H9 (cell line): ENCODE results near the gene CCDC74B. TPM values are rescaled to one million over a fixed set of nuclear protein-coding genes. Genes with fewer than 3 reads are reported as not detected.
"Not testable (repeated sequence)": the region's sequence is repeated elsewhere in the genome, so short reads cannot be mapped to it uniquely, and the experiment has no call there.

Source experiments
- DNase-seq: peaks from one replicate; pipeline ENCODE4 v3.0.0-alpha.2; 2017
- H2AFZ ChIP-seq: one replicate; pipeline ENCODE4 v1.6.1; 2013; ENCODE audit warnings: mild to moderate bottlenecking, low read length, control low read depth, moderate library complexity
- H2AK5ac ChIP-seq: 2 replicates; pipeline ENCODE4 v1.6.1; 2013; ENCODE audit warnings: low read length, control low read depth, mixed read lengths; ENCODE audit not compliant: insufficient read length
- H2BK120ac ChIP-seq: one replicate; pipeline ENCODE4 v1.6.1; 2013; ENCODE audit warnings: low read depth, mild to moderate bottlenecking, low read length, control low read depth, inconsistent platforms; ENCODE audit not compliant: poor library complexity, severe bottlenecking
- H2BK12ac ChIP-seq: 2 replicates; pipeline ENCODE4 v1.6.1; 2013; ENCODE audit warnings: low read length, control low read depth, mixed read lengths, low read depth; ENCODE audit not compliant: insufficient read length
- H2BK15ac ChIP-seq: 2 replicates; pipeline ENCODE4 v1.6.1; 2013; ENCODE audit warnings: low read depth, low read length, control low read depth
- H2BK20ac ChIP-seq: one replicate; pipeline ENCODE4 v1.6.1; 2013; ENCODE audit warnings: low read depth, mild to moderate bottlenecking, low read length, control low read depth, inconsistent platforms; ENCODE audit not compliant: poor library complexity, severe bottlenecking
- H2BK5ac ChIP-seq: 2 replicates; pipeline ENCODE4 v1.6.1; 2013; ENCODE audit warnings: low read length, control low read depth, mixed read lengths; ENCODE audit not compliant: insufficient read length
- H3K14ac ChIP-seq: 2 replicates; pipeline ENCODE4 v1.6.1; 2013; ENCODE audit warnings: low read length, control low read depth; ENCODE audit not compliant: insufficient read depth
- H3K18ac ChIP-seq: 2 replicates; pipeline ENCODE4 v1.6.1; 2013; ENCODE audit warnings: low read depth, mild to moderate bottlenecking, mixed read lengths, low read length, control low read depth; ENCODE audit not compliant: insufficient read length
- H3K23ac ChIP-seq: 2 replicates; pipeline ENCODE4 v1.6.1; 2013; ENCODE audit warnings: low read length, control low read depth, mixed read lengths, low read depth; ENCODE audit not compliant: insufficient read length
- H3K23me2 ChIP-seq: 2 replicates; pipeline ENCODE4 v1.6.1; 2013; ENCODE audit warnings: low read depth, mild to moderate bottlenecking, mixed read lengths, low read length, control low read depth; ENCODE audit not compliant: insufficient read length, poor library complexity, severe bottlenecking
- H3K27ac ChIP-seq: 2 replicates; pipeline ENCODE4 v1.5.1; 2013; ENCODE audit warnings: low read length, control low read depth, mixed read lengths, low read depth; ENCODE audit not compliant: insufficient read length
- H3K27me3 ChIP-seq: 2 replicates; pipeline ENCODE4 v1.6.1; 2013; ENCODE audit warnings: low read length, control low read depth, inconsistent platforms; ENCODE audit not compliant: insufficient read depth
- H3K4ac ChIP-seq: 2 replicates; pipeline ENCODE4 v1.6.1; 2013; ENCODE audit warnings: low read depth, mild to moderate bottlenecking, control low read depth, inconsistent platforms, low read length, moderate library complexity
- H3K4me1 ChIP-seq: 2 replicates; pipeline ENCODE4 v1.6.1; 2013; ENCODE audit warnings: low read length, control low read depth, inconsistent platforms; ENCODE audit not compliant: insufficient read depth
- H3K4me2 ChIP-seq: 2 replicates; pipeline ENCODE4 v1.6.1; 2013; ENCODE audit warnings: low read length, control low read depth, mixed read lengths; ENCODE audit not compliant: insufficient read length, insufficient read depth
- H3K56ac ChIP-seq: 2 replicates; pipeline ENCODE4 v1.6.1; 2013; ENCODE audit warnings: low read depth, mild to moderate bottlenecking, mixed read lengths, low read length, control low read depth; ENCODE audit not compliant: insufficient read length
- H3K79me1 ChIP-seq: 2 replicates; pipeline ENCODE4 v1.6.1; 2013; ENCODE audit warnings: low read depth, mild to moderate bottlenecking, moderate library complexity, low read length, control low read depth, inconsistent platforms; ENCODE audit not compliant: insufficient read depth, poor library complexity, severe bottlenecking
- H3K79me2 ChIP-seq: 2 replicates; pipeline ENCODE4 v1.6.1; 2013; ENCODE audit warnings: low read length, control low read depth, inconsistent platforms; ENCODE audit not compliant: insufficient read depth
- H3K9ac ChIP-seq: 2 replicates; pipeline ENCODE4 v1.6.1; 2013; ENCODE audit warnings: low read length, control low read depth, mixed read lengths; ENCODE audit not compliant: insufficient read length; ENCODE audit errors: extremely low read depth
- H3K9me3 ChIP-seq: one replicate; pipeline ENCODE4 v1.6.1; 2013; ENCODE audit warnings: low read depth, low read length, inconsistent platforms; ENCODE audit not compliant: control insufficient read depth
- H3T11ph ChIP-seq: one replicate; pipeline ENCODE4 v1.6.1; 2013; ENCODE audit warnings: mild to moderate bottlenecking, low read length, control low read depth, inconsistent platforms
- H4K20me1 ChIP-seq: one replicate; pipeline ENCODE4 v1.6.1; 2013; ENCODE audit not compliant: control insufficient read depth, insufficient read length, insufficient read depth
- H4K5ac ChIP-seq: 2 replicates; pipeline ENCODE4 v1.6.1; 2013; ENCODE audit warnings: low read depth, mild to moderate bottlenecking, mixed read lengths, low read length, control low read depth; ENCODE audit not compliant: insufficient read length
- H4K8ac ChIP-seq: replicated peaks from 2 replicates; pipeline ENCODE4 v1.6.1; 2013; ENCODE audit warnings: low read length, control low read depth, mixed read lengths, low read depth; ENCODE audit not compliant: insufficient read length
- H4K91ac ChIP-seq: 2 replicates; pipeline ENCODE4 v1.6.1; 2013; ENCODE audit warnings: low read depth, mild to moderate bottlenecking, moderate library complexity, mixed read lengths, low read length, control low read depth; ENCODE audit not compliant: insufficient read length
- H3K27ac Mint-ChIP-seq, 3 experiments: 2 replicates in 2 of 3; 3 replicates in 1 of 3; pipeline ENCODE4 v1.8.0; 2020 to 2021; ENCODE audit warnings: mixed read lengths in 3 of 3, mild to moderate bottlenecking in 1 of 3, moderate library complexity in 1 of 3
- H3K27me3 Mint-ChIP-seq: 2 replicates; pipeline ENCODE4 v1.8.0; 2021; ENCODE audit warnings: low read depth, mild to moderate bottlenecking, moderate library complexity, mixed read lengths
- H3K36me3 Mint-ChIP-seq, 3 experiments: 2 replicates in 2 of 3; 3 replicates in 1 of 3; pipeline ENCODE4 v1.8.0; 2020 to 2021; ENCODE audit warnings: low read depth in 3 of 3, mixed read lengths in 3 of 3; ENCODE audit not compliant: insufficient read depth in 1 of 3
- H3K4me1 Mint-ChIP-seq, 2 experiments: 2 replicates each; pipeline ENCODE4 v1.8.0; 2020; ENCODE audit warnings: mixed read lengths in 2 of 2
- H3K4me3 Mint-ChIP-seq, 2 experiments: 2 replicates in 1 of 2; 3 replicates in 1 of 2; pipeline ENCODE4 v1.8.0; 2020 to 2021; ENCODE audit warnings: mild to moderate bottlenecking in 2 of 2, mixed read lengths in 2 of 2, moderate library complexity in 1 of 2
- H3K9me3 Mint-ChIP-seq, 2 experiments: 2 replicates in 1 of 2; 3 replicates in 1 of 2; pipeline ENCODE4 v1.8.0; 2020; ENCODE audit warnings: mild to moderate bottlenecking in 2 of 2, mixed read lengths in 2 of 2, moderate library complexity in 1 of 2
- WGBS: extraction: QIAGEN DNeasy Blood & Tissue Kit; methylation state at CpG from one replicate; pipeline ENCODE4 v1.1.7; 2013; ENCODE audit warnings: missing lambda C conversion rate, low lambda C conversion rate, mixed read lengths; ENCODE audit not compliant: insufficient read length; ENCODE audit errors: extremely low coverage; 5-methylcytosine and 5-hydroxymethylcytosine counted together
- total RNA-seq: library from RNA; stranded (reverse); gene quantifications from 2 replicates; pipeline ENCODE4 v1.2.1, GENCODE V29; 2021

CCDC74B gene
- total RNA-seq, 1 experiment from 2014 or later, result 6.7 TPM

DNA sequence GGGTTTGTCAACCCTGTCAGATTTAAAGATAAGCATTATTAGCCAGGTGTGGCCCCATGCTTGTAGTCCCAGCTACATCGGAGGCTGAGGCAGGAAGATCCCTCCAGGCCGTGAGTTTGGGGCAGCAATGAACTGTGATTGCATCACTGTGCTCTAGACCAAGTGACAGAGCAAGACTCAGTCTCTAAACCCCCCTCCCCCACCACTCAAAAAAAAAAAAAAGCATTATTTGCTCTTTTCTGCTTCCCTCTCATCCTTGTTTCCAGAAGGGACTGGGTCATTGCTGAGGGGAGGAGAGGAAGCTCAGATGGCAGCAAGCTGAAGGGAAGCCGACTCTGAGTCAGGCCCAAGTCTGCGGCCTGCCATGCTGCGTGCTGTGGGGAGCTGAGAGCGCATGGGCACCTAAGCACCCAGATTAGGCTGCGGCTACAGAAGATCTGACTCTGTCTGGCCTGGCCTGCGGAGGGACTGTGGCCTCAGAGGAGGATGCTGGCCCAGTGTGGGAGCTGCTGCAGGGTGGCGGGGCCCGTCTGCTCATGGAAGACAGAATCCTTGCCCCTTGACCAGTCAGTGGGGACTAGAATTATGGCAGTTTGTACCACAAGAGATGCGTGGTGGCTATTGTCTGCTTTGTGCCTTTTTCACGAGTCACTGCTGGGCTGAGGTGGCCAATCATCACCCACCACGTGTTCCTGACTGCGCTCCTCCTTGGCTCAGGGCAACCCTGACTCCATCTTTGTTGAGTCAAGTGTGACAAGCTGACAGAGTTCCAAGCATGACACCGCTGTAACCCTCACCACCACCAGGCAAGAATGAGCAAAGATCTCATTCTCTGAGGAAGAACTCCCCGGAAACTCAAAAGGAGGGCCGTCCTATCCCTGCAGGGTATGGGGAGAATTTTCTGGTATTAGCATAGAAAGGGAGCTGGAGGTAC lies 43.2 kb upstream of the CCDC74B start:
- not testable (repeated sequence) for H3K27ac ChIP-seq, H4K8ac ChIP-seq, H3K4me3 Mint-ChIP-seq, H3K27me3 ChIP-seq, H2BK15ac ChIP-seq, H3K9me3 Mint-ChIP-seq, H3K4me1 Mint-ChIP-seq, H3T11ph ChIP-seq, H3K4ac ChIP-seq, H2BK20ac ChIP-seq, H2AFZ ChIP-seq, H2AK5ac ChIP-seq, DNase-seq, H4K20me1 ChIP-seq, H3K79me2 ChIP-seq, H3K9ac ChIP-seq, H3K4me1 ChIP-seq, H3K18ac ChIP-seq, H3K14ac ChIP-seq, H3K23me2 ChIP-seq, H3K23ac ChIP-seq, H3K56ac ChIP-seq, H4K91ac ChIP-seq, H2BK120ac ChIP-seq, H3K9me3 ChIP-seq, H4K5ac ChIP-seq, H2BK12ac ChIP-seq, H3K27me3 Mint-ChIP-seq, H3K79me1 ChIP-seq, H3K4me2 ChIP-seq, H2BK5ac ChIP-seq
- peak overlapping the region; percentile 40 to 75 (median 51); a peak in 3 of 7 replicates for H3K27ac Mint-ChIP-seq
- peaks cover 2 to 21% (median 19%) of the 10 kb centered on the region in 3 experiments; a peak in 5 of 7 replicates for H3K36me3 Mint-ChIP-seq
- WGBS, result no CpG with 5 or more reads among the region's 17 CpGs
